Aorta (tissue), 5 donors: Measurements from ENCODE around the gene KIF2C. TPM values are rescaled to one million over a fixed set of nuclear protein-coding genes. Genes with fewer than 3 reads are reported as not detected.

Source experiments
- ATAC-seq: fragments of 200-7000 bp; cut with Tn5 transposase; one replicate; pipeline ENCODE4 v1.9.1; 2022; ENCODE audit warnings: moderate library complexity; ENCODE audit not compliant: low FRiP score
- DNase-seq, 2 donors: peaks; one replicate each; pipeline ENCODE4 v3.0.0-alpha.2; 2020
- H3K27ac ChIP-seq, 2 donors: one replicate each; pipeline ENCODE4 v1.5.1; 2013; ENCODE audit warnings: low read length in 2 of 2, mild to moderate bottlenecking in 2 of 2, moderate library complexity in 2 of 2, control low read depth in 1 of 2, inconsistent platforms in 1 of 2, low read depth in 1 of 2
- H3K27me3 ChIP-seq, 2 donors: one replicate each; pipeline ENCODE4 v1.6.1; 2013; ENCODE audit warnings: control low read depth in 1 of 2, low read length in 1 of 2, mild to moderate bottlenecking in 1 of 2, moderate library complexity in 1 of 2; ENCODE audit not compliant: insufficient read depth in 2 of 2, control insufficient read depth in 1 of 2
- H3K36me3 ChIP-seq, 2 donors: one replicate each; pipeline ENCODE4 v1.6.1; 2013; ENCODE audit warnings: control low read depth in 1 of 2, low read length in 1 of 2, mild to moderate bottlenecking in 1 of 2; ENCODE audit not compliant: insufficient read depth in 2 of 2, control insufficient read depth in 1 of 2
- H3K4me1 ChIP-seq, 2 donors: one replicate each; pipeline ENCODE4 v1.6.1; 2013; ENCODE audit warnings: low read length in 2 of 2, control low read depth in 1 of 2, mild to moderate bottlenecking in 1 of 2, moderate library complexity in 1 of 2; ENCODE audit not compliant: insufficient read depth in 2 of 2, control insufficient read depth in 1 of 2
- H3K4me3 ChIP-seq, 2 donors: one replicate each; pipeline ENCODE4 v1.5.1; 2013; ENCODE audit warnings: low read length in 2 of 2, control low read depth in 1 of 2, mild to moderate bottlenecking in 1 of 2
- H3K9me3 ChIP-seq: one replicate; pipeline ENCODE4 v1.6.1; 2013; ENCODE audit warnings: mild to moderate bottlenecking, low read length; ENCODE audit not compliant: control insufficient read depth
- WGBS, 2 donors: extraction: QIAGEN DNeasy Blood & Tissue Kit; methylation state at CpG; one replicate each; pipeline ENCODE4 v1.1.7; 2013; 5-methylcytosine and 5-hydroxymethylcytosine counted together
- intact Hi-C, 2 donors: fragments of 100-400 bp; cut with DNase I; formaldehyde crosslinking; loops; one replicate each; pipeline versions ENCODE4 v1.14.2 to v1.15.0; 2022
- polyA plus RNA-seq, 2 donors: library from polyadenylated mRNA; stranded (reverse); fragments of 200-250 nt; gene quantifications; one replicate each; pipeline ENCODE4 v1.2.3, GENCODE V29; 2013
- total RNA-seq, 2 donors: library from RNA; stranded (reverse); fragmentation: NEBNext Ultra II Directional; extraction: Animal tissue kit (Norgen Biotek cat#: 25700); gene quantifications; one replicate each; pipeline ENCODE4 v1.2.1, GENCODE V29; 2021
- donor health status: healthy with polysubstance abuse.
- donor health status: Bipolar disorder and iron deficiency.
- donor health status: DM: no; HTN: no; CAD: no.
- donor health status: DM: no; HTN: no; CAD: no.
- donor health status: DM: yes; HTN: yes; CAD: no.

KIF2C gene
- total and polyA plus RNA-seq, 4 donors: 0.75 to 3.5 (median 1.6) TPM

DNA sequence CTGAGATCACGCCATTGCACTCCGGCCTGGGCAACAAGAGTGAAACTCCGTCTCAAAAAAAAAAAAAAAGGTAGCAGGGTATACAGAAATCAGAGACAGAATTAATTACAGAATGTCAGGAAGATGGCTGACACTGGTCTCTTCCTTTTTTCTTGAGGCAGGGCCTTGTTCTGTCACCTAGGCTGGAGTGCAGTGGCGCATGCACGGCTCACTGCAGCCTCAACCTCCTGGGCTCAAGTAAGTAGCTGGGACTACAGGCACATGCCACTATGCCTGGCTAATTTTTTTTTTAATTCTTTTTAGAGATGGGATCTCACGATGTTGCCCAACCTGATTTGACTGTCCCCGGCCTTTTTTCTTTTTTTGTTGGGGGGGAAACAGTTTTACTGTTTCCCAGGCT, 25.1 kb upstream of the KIF2C start:
- Histone ChIP-seq H3K36me3 (no peaks in the 10 kb centered on the region), H3K27me3 (no peaks in the 10 kb centered on the region), H3K4me1 (no peaks in the 10 kb centered on the region), H3K4me3 (no peak overlapping the region), H3K9me3 (no peaks in the 10 kb centered on the region), H3K27ac (no peak overlapping the region)
- DNase-seq: no peak
- intact Hi-C loops: no loop called here
- no peak for ATAC-seq
- WGBS, 2 donors: 85 to 86% methylated on average over 7 of the region's 7 CpGs

DNA sequence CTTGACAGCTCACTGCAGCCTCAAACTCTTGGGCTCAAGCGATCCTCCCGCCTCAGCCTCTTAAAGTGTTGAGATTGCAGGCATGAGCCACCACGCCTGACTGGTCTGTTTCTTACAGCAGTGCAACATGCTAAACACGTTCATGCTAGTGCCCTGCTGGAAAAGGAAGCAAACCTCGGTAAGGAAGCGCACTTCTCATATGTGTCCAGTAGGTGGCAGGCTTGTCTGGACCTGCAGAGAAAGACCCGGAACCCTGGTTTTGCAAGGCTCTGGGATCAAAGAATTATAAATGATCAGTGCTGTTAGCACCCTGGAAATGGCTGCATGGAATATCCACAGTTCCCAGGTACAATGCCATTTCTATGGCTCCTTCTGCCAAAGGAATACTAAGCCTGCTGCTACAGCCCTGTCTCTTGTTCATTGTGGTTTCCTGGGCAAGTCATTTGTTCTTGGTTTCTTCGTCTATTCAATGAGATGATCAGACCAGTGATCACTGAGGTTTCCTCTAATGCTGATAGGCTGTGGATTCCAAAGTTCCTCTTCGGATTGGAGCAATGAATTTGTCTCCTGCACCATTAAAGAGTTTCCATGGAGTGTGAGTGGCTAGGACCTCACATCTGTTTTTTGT, 24.6 kb upstream of the KIF2C start:
- H3K4me3 ChIP-seq: no peak overlapping the region
- no peaks in the 10 kb centered on the region for H3K36me3 ChIP-seq
- 7% methylated on average over 9 of the region's 9 CpGs for WGBS, 2 donors
- H3K9me3 ChIP-seq: no peaks in the 10 kb centered on the region
- no peaks in the 10 kb centered on the region for H3K27me3 ChIP-seq
- H3K4me1 ChIP-seq: no peaks in the 10 kb centered on the region
- DNase-seq (peak in 1 of 2 donors; percentile 67), ATAC-seq (peak; percentile 84)
- intact Hi-C loops: no loop called here
- no peak overlapping the region for H3K27ac ChIP-seq

DNA sequence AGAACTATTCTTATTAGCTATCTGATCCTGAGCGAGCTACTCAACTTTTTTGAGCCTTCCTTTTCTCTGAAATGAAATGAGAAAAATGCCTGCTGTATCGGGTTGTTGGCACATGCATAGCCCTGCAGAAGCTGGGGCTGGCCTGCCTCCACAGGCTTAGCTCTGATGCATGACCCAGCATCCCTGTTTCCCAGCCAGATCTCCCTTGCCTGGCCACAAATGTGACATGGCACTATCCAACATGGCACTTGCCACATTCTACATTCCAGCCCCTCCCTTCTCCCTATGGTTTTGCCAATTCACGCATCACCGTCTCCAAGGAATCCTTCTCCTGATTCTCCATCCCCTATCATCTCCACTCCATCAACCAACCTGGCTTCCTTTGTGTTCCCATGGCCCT, 22.5 kb upstream of the KIF2C start:
- no peaks in the 10 kb centered on the region for H3K4me1 ChIP-seq
- H3K36me3 ChIP-seq: no peaks in the 10 kb centered on the region
- ATAC-seq (no peak), DNase-seq (no peak)
- 66 to 69% methylated on average over 4 of the region's 4 CpGs for WGBS, 2 donors
- H3K27ac ChIP-seq: no peak overlapping the region
- H3K9me3 ChIP-seq: no peaks in the 10 kb centered on the region
- no peak overlapping the region for H3K4me3 ChIP-seq
- peaks cover 0 to 2% of the 10 kb centered on the region in 2 donors for H3K27me3 ChIP-seq
- intact Hi-C loops: no loop called here

DNA sequence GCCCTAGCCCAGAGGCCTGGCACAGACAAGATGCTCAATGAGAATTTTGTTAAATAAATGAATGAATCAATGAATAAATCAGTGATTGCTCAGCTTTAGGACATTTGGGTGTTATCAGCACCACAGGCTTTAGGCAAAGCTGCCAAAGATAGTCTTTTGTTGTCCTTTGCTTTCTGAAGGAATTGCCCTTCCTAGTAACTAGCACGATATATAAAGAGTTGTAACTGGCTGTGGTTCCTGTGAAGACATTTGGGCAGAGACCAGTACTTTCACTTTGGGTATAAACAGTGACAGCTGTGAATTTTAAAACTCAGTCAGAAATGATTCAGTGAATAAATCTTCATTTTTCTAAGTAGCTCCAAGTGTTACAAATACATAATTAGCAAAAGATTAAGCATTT, 22.0 kb upstream of the KIF2C start:
- ATAC-seq: no peak
- H3K27me3 ChIP-seq: peaks cover 0 to 2% of the 10 kb centered on the region in 2 donors
- no peak overlapping the region for H3K27ac ChIP-seq
- no peaks in the 10 kb centered on the region for H3K9me3 ChIP-seq
- H3K36me3 ChIP-seq: no peaks in the 10 kb centered on the region
- intact Hi-C loops: no loop called here
- no peaks in the 10 kb centered on the region for H3K4me1 ChIP-seq
- no peak for DNase-seq
- whole genome bisulfite sequencing, 2 donors: 15 to 18% methylated on average over 1 of the region's 1 CpG
- no peak overlapping the region for H3K4me3 ChIP-seq

DNA sequence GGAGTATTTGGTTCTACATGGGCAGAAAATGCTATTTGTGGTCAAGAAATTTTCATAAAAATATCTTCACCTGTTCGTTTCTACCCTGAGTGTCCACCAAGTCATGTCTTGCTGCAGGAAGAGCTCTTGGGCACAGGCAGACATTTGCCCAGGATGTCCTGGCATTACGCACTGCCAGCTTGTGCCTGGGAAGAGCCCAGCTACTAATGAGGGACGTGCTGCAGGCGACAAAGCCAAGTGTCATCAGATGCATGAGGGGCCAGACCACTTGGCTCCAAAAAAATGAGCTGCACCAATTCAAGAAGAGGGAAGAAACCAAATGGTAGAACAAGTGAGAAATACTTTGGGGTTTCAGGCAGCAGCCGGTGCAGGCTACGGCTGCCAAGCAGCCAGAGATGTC, 21.5 kb upstream of the KIF2C start:
- WGBS, 2 donors: 87 to 89% methylated on average over 6 of the region's 6 CpGs
- intact Hi-C loops: no loop called here

DNA sequence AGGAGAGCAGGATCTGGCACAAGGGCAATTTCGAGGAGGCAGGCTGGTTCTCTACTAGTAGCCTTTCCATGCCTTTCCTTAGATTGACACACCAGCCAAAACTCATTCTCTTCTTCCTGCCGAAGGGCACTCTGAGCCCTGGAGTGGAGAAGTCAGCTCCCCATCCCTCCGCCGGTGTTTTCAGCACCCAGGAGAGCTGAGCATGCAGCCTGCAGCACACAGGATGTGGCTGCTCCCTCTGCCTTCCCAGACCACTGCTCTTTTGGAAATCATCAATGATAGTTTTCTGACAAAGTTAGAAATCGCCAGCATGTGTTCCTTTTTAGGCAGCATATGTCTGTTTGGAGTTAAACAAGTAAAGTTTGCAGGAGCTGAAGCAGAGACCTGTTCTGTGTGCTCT, 20.3 kb upstream of the KIF2C start:
- intact Hi-C loops: no loop called here
- 51 to 53% methylated on average over 5 of the region's 5 CpGs for WGBS, 2 donors
- H3K27ac ChIP-seq: no peak overlapping the region
- ATAC-seq: no peak
- no peaks in the 10 kb centered on the region for H3K36me3 ChIP-seq
- H3K9me3 ChIP-seq: no peaks in the 10 kb centered on the region
- H3K4me1 ChIP-seq: no peaks in the 10 kb centered on the region
- no peak for DNase-seq
- peaks cover 0 to 2% of the 10 kb centered on the region in 2 donors for H3K27me3 ChIP-seq
- H3K4me3 ChIP-seq: no peak overlapping the region

More for the DNA sequence above, 21.5 kb upstream of the KIF2C start:
- DNase-seq (no peak), ATAC-seq (no peak)
- Histone ChIP-seq H3K36me3 (no peaks in the 10 kb centered on the region), H3K27ac (no peak overlapping the region), H3K27me3 (peaks cover 0 to 2% of the 10 kb centered on the region in 2 donors), H3K9me3 (no peaks in the 10 kb centered on the region), H3K4me1 (no peaks in the 10 kb centered on the region), H3K4me3 (no peak overlapping the region)

DNA sequence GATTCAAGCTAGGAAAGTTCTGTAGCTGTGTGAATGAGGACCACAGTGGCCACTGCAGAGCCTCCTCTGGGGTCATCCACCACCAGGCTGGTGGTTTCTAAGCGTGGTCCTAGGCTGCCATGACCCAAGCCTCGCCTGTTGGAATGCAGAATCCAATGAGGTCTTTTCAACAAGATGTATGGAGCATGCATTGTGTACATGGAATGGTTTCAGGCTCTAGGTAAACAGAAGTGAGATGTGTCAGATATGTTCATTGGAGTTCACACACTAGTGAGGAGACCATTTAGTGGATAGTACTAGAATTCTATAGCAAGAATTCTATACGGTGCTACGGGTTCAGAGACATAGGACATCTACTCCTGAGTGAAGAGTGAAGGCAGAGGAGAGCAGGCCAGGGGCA, 19.4 kb upstream of the KIF2C start:
- DNase-seq (no peak), ATAC-seq (no peak)
- Histone ChIP-seq H3K4me1 (no peaks in the 10 kb centered on the region), H3K27me3 (peaks cover 0 to 2% of the 10 kb centered on the region in 2 donors), H3K9me3 (no peaks in the 10 kb centered on the region), H3K4me3 (no peak overlapping the region), H3K36me3 (no peaks in the 10 kb centered on the region), H3K27ac (no peak overlapping the region)
- 92% methylated on average over 4 of the region's 4 CpGs for WGBS, 2 donors
- intact Hi-C loops: no loop called here

DNA sequence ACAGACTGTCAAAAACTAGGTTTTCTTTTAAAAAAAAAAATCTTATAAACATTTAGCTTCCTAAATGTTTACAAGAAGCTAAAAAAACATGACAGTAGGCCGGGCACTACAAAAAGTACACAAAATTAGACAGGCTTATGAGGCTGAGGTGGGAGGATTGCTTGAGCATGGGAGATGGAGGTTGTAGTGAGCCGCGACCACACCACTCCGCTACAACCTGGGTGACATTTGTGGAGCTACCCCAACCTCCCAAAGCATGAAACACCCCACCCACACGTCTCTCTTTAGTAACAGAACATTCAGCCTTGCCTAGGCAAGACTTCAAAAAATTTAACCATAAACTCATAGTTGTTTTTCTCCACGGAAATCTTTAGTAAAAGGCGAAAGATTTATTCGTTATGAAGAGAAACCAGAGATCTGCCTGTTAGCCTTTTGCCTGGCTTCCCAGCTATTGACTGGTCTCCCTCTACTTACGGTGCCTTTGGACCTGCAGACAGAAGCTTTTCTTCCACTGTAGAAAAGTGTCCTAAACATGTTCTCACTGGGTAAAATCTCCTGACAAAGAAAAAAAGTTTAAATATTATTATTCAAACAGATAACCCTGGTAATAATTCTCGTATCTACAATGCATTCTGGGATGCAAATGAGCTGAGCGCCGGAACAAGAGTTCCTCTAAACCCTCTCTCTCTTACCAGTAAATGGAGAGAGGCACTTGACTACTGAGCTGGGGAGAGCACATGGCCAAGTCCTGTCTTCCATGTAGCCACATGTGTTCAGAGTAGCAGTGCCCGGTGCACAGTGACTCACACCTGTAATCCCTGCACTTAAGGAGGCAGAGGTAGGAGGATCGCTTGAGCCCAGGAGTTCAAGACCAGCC, 17.9 kb upstream of the KIF2C start:
- no peaks in the 10 kb centered on the region for H3K36me3 ChIP-seq
- no peak overlapping the region for H3K4me3 ChIP-seq
- 26 to 27% methylated on average over 14 of the region's 14 CpGs for WGBS, 2 donors
- H3K27ac ChIP-seq: no peak overlapping the region
- H3K9me3 ChIP-seq: no peaks in the 10 kb centered on the region
- intact Hi-C loops: no loop called here
- no peaks in the 10 kb centered on the region for H3K4me1 ChIP-seq
- ATAC-seq (peak; percentile 66), DNase-seq (peak in 1 of 2 donors; percentile 66)
- H3K27me3 ChIP-seq: peaks cover 0 to 2% of the 10 kb centered on the region in 2 donors

DNA sequence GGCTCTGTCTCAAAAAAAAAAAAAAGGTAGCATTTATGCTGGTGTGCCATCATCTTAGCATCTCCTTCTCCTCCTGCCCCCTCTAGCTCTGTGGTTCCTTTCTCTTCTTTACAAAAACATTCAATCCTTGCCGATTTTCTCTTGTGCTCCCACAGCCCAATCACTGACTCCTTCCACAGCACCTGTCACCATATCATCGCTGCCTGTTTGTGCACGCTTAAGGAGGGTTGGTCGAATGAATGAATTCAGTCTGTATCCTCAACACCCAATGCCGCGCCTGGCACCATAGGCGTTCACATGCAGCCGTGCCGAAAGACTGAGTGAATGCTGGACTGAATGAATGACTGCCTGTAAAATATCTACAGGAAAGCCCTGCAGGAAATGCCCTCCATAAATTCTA, 16.6 kb upstream of the KIF2C start:
- no peaks in the 10 kb centered on the region for H3K9me3 ChIP-seq
- H3K36me3 ChIP-seq: no peaks in the 10 kb centered on the region
- H3K27ac ChIP-seq: no peak overlapping the region
- 88 to 89% methylated on average over 9 of the region's 9 CpGs for WGBS, 2 donors
- ATAC-seq (no peak), DNase-seq (no peak)
- peaks cover 0 to 2% of the 10 kb centered on the region in 2 donors for H3K27me3 ChIP-seq
- intact Hi-C loops: no loop called here
- H3K4me3 ChIP-seq: no peak overlapping the region
- H3K4me1 ChIP-seq: no peaks in the 10 kb centered on the region
